Left ventricle myocardium inferior (tissue), 1 donor: Measurements from ENCODE around the gene TNFRSF4. TPM values are rescaled to one million over a fixed set of nuclear protein-coding genes. Genes with fewer than 3 reads are reported as not detected.
A peak's percentile ranks its signal among the peaks of the same experiment; 100 is the strongest.

ENCODE experiments used
- DNase-seq: peaks from one replicate; pipeline ENCODE4 v3.0.0-alpha.2; 2020
- H3K27ac ChIP-seq: fragments of 200-600 bp; replicated peaks from 2 replicates; pipeline ENCODE4 v1.8.0; 2021
- H3K27me3 ChIP-seq: fragments of 200-600 bp; 2 replicates; pipeline ENCODE4 v1.8.0; 2021; ENCODE audit warnings: low read depth
- H3K36me3 ChIP-seq: fragments of 200-600 bp; 2 replicates; pipeline ENCODE4 v1.8.0; 2021
- H3K4me1 ChIP-seq: fragments of 200-600 bp; 2 replicates; pipeline ENCODE4 v1.8.0; 2021
- H3K4me3 ChIP-seq: fragments of 200-600 bp; 2 replicates; pipeline ENCODE4 v1.8.0; 2021; ENCODE audit warnings: mild to moderate bottlenecking, moderate library complexity
- H3K9me3 ChIP-seq: fragments of 200-600 bp; replicated peaks from 2 replicates; pipeline ENCODE4 v1.8.0; 2021
- intact Hi-C: fragments of 100-400 bp; cut with micrococcal nuclease; formaldehyde crosslinking; loops from one replicate; pipeline ENCODE4 v1.11.0; 2022
- total RNA-seq: library from RNA; stranded (reverse); fragmentation: NEBNext Ultra II Directional; extraction: Animal tissue kit (Norgen Biotek cat#: 25700); gene quantifications from one replicate; pipeline ENCODE4 v1.2.1, GENCODE V29; 2021
- TF ChIP-seq, protein P1 (sequence below): fragments of 200-600 bp; IDR thresholded peaks from 2 replicates; pipeline ENCODE4 v1.8.0; 2021; ENCODE audit warnings: antibody characterized with exemption, mild to moderate bottlenecking, borderline replicate concordance
- donor health status: DM: no; HTN: yes; CAD: no; lungs with severe emphysema.

Gene TNFRSF4
- total RNA-seq, 1 donor from 2014 or later: 2.2 TPM

DNA sequence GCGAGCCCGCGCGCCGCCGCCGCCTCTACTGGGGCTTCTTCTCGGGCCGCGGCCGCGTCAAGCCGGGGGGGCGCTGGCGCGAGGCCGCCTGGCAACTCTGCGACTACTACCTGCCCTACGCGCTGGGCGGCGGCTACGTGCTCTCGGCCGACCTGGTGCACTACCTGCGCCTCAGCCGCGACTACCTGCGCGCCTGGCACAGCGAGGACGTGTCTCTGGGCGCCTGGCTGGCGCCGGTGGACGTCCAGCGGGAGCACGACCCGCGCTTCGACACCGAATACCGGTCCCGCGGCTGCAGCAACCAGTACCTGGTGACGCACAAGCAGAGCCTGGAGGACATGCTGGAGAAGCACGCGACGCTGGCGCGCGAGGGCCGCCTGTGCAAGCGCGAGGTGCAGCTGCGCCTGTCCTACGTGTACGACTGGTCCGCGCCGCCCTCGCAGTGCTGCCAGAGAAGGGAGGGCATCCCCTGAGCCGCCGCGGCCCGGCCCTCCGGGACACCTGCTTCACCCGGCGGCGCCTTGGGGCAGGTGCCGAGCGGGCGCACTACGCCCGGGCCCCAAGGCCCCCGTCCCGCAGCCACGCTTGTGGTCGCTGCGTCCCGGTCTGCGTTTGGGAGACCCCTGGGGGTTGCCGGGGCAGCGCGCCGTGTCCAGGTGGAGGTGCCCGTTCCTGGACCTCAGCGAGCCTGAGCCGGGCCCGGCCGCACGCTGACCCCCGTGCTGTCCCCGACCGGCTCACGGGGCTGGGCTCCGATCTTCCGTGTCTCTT, 19.0 kb upstream of the TNFRSF4 start:
- DNase-seq: no peak
- TF ChIP-seq, protein P1, sequence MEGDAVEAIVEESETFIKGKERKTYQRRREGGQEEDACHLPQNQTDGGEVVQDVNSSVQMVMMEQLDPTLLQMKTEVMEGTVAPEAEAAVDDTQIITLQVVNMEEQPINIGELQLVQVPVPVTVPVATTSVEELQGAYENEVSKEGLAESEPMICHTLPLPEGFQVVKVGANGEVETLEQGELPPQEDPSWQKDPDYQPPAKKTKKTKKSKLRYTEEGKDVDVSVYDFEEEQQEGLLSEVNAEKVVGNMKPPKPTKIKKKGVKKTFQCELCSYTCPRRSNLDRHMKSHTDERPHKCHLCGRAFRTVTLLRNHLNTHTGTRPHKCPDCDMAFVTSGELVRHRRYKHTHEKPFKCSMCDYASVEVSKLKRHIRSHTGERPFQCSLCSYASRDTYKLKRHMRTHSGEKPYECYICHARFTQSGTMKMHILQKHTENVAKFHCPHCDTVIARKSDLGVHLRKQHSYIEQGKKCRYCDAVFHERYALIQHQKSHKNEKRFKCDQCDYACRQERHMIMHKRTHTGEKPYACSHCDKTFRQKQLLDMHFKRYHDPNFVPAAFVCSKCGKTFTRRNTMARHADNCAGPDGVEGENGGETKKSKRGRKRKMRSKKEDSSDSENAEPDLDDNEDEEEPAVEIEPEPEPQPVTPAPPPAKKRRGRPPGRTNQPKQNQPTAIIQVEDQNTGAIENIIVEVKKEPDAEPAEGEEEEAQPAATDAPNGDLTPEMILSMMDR: no peak
- peaks cover 10% of the 10 kb centered on the region for H3K27me3 ChIP-seq
- intact Hi-C loops: no loop called here
- H3K4me1 ChIP-seq: peaks cover 54% of the 10 kb centered on the region
- H3K9me3 ChIP-seq: no peaks in the 10 kb centered on the region
- peaks cover 13% of the 10 kb centered on the region for H3K36me3 ChIP-seq
- H3K4me3 ChIP-seq: peak overlapping the region; percentile 65
- H3K27ac ChIP-seq: peak overlapping the region; percentile 43

DNA sequence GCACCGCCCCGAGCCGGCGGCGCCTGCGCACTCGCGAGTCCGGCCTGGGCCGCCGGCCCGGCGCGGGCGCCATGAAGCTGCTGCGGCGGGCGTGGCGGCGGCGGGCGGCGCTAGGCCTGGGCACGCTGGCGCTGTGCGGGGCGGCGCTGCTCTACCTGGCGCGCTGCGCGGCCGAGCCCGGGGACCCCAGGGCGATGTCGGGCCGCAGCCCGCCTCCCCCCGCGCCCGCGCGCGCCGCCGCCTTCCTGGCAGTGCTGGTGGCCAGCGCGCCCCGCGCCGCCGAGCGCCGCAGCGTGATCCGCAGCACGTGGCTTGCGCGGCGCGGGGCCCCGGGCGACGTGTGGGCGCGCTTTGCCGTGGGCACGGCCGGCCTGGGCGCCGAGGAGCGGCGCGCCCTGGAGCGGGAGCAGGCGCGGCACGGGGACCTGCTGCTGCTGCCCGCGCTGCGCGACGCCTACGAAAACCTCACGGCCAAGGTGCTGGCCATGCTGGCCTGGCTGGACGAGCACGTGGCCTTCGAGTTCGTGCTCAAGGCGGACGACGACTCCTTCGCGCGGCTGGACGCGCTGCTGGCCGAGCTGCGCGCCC, 18.3 kb upstream of the TNFRSF4 start, which contains the start of gene B3GALT6:
TSS of gene B3GALT6 (plus strand) at position 30 of the 588 bp plus-strand sequence. CDS start at position 72, 42 bp downstream.
- TF ChIP-seq, protein P1: no peak
- Histone ChIP-seq H3K36me3 (peaks cover 20% of the 10 kb centered on the region), H3K27me3 (peaks cover 3% of the 10 kb centered on the region), H3K9me3 (no peaks in the 10 kb centered on the region), H3K27ac (peak within 1 kb of the TSS; percentile 96), H3K4me3 (peak within 1 kb of the TSS; percentile 96), H3K4me1 (peaks cover 48% of the 10 kb centered on the region)
- intact Hi-C loops: no loop called here
- DNase-seq: no peak

GRCh38 chr1:1231400-1232207, 17.7 kb upstream of the TNFRSF4 start, which contains the start of gene SDF4:
Gene SDF4, minus strand, starts transcription at chr1:1232001. Its CDS starts 3,229 bp downstream, at chr1:1228772.
- Histone ChIP-seq H3K9me3 (no peaks in the 10 kb centered on the region), H3K4me3 (peak within 1 kb of the TSS; percentile 96), H3K36me3 (peaks cover 27% of the 10 kb centered on the region), H3K4me1 (peaks cover 42% of the 10 kb centered on the region), H3K27me3 (no peaks in the 10 kb centered on the region), H3K27ac (peak within 1 kb of the TSS; percentile 96)
- TF ChIP-seq, protein P1: no peak
- peak; percentile 97 for DNase-seq
- intact Hi-C loops: no loop called here

GRCh38 chr1:1230656-1231399, 16.9 kb upstream of the TNFRSF4 start:
- H3K4me3 ChIP-seq: peak overlapping the region; percentile 96
- H3K4me1 ChIP-seq: peaks cover 49% of the 10 kb centered on the region
- DNase-seq: no peak
- H3K27ac ChIP-seq: peak overlapping the region; percentile 96
- TF ChIP-seq, protein P1: no peak
- H3K9me3 ChIP-seq: no peaks in the 10 kb centered on the region
- H3K27me3 ChIP-seq: no peaks in the 10 kb centered on the region
- intact Hi-C loops: no loop called here
- peaks cover 34% of the 10 kb centered on the region for H3K36me3 ChIP-seq

DNA sequence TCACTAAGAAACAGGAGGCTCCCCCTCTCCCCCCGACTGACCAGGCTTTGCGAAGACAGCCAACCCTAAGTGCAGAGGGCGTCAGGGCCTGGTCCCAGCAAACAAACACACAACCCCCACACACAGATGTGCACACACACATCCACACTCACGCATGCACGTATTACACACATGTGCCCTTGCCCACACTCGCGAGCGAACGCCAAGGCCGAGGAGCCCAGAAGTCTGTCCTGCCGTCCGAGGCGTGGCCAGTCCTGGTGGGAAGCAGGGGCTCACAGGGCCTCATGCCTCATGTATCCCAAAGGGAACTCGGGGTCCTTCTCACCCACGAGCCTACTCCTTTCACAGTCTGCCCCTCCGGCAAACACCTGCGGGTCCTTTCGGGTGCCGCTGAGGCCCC, 15.8 kb upstream of the TNFRSF4 start:
- Histone ChIP-seq H3K27me3 (no peaks in the 10 kb centered on the region), H3K4me1 (peaks cover 57% of the 10 kb centered on the region), H3K27ac (no peak overlapping the region), H3K36me3 (peaks cover 43% of the 10 kb centered on the region), H3K9me3 (no peaks in the 10 kb centered on the region), H3K4me3 (peak overlapping the region; percentile 96)
- DNase-seq: no peak
- TF ChIP-seq, protein P1: no peak
- intact Hi-C loops: no loop called here
